Nucleus accumbens (tissue), 56 donors: ENCODE measurements around the gene HRCT1.
"Not testable (repeated sequence)": the region's sequence is repeated elsewhere in the genome, so short reads cannot be mapped to it uniquely, and the experiment has no call there.

Experiments used
- DNase-seq, 56 donors: peaks; one replicate each; lab custom pipeline; 2025; lab: John Stamatoyannopoulos, UW

Gene HRCT1

DNA sequence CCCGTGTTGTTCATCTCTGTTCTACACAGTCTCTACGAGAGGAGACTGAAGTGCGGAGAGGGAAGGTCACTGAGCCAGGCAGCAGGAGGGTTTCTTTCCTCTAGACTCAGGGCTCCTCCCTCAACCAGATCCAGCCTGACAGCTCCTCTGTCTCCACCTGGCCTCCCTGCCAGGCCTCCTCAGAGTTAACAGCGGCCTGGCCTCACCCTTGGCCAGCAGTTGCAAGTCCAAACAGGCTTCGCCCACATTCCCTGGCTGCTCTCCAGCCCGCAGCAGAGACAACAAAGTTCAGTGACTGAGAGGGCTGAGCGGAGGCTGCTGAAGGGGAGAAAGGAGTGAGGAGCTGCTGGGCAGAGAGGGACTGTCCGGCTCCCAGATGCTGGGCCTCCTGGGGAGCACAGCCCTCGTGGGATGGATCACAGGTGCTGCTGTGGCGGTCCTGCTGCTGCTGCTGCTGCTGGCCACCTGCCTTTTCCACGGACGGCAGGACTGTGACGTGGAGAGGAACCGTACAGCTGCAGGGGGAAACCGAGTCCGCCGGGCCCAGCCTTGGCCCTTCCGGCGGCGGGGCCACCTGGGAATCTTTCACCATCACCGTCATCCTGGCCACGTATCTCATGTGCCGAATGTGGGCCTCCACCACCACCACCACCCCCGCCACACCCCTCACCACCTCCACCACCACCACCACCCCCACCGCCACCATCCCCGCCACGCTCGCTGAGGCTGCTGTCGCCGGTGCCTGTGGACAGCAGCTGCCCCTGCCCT is at the start of gene HRCT1:
TSS of gene HRCT1 (plus strand) at position 291 of the 768 bp plus-strand sequence. CDS start at position 377, 86 bp downstream.
- peak in 5 of 56 donors; percentile 21 to 53 (median 38) for DNase-seq

DNA sequence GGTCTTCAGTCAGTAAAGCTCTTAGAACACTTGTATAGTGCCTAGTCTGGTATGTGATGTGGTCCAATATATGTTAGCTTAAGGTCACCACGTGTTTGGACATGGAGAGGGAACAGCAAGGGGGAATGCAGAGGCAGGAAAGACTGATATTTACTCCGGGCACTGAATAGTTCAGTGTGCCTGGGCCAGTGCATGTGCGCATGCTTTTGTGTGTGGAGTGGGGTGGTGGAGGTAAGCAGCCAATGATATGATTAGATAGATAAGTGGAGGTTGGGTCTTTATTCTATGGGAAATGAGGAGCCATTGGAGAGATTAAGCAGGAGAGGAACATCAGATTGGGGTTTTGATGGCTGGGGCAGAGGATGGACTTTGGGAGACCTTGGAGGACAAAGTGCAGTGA is 49.8 kb upstream of the HRCT1 start:
- no peak for DNase-seq

DNA sequence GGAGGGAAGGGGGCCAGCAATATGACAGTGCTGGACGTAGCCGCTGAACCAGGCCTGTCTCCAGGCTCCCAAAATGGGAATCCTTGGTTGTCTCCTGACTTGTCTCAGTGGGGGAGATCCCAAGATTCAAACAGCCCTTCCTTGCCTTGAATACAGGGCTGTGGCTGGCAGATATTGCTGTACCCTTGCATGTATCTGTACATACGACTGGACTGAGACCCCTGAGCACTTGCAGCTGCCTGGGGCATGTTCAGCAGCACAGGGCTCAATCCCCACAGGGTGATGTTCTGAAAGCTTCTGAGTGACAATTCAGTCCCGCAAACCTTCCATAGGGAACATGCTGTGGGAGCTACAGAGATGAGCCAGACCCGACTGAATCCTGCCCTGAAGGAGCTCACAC is 49.1 kb upstream of the HRCT1 start:
- DNase-seq, result no peak

DNA sequence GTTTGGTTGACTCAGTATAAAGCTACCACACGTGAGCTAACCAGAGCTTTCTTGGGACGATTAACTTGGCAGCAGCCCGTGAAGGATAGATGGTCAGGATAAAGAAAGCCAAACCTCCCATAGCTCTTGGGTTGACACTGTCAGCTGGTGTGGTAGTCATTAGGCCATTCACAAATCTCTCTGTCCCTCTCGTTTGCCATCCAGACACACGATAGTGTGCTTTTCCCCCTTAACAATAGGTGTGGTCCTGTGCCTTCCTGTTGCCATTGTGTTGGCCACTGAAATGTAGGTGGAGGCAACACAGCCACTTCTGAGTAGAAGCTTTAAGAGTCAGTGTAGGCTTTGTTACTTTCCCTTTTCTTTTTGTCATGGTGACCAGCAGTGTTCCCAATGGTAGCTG is 47.5 kb upstream of the HRCT1 start:
- DNase-seq, result no peak

DNA sequence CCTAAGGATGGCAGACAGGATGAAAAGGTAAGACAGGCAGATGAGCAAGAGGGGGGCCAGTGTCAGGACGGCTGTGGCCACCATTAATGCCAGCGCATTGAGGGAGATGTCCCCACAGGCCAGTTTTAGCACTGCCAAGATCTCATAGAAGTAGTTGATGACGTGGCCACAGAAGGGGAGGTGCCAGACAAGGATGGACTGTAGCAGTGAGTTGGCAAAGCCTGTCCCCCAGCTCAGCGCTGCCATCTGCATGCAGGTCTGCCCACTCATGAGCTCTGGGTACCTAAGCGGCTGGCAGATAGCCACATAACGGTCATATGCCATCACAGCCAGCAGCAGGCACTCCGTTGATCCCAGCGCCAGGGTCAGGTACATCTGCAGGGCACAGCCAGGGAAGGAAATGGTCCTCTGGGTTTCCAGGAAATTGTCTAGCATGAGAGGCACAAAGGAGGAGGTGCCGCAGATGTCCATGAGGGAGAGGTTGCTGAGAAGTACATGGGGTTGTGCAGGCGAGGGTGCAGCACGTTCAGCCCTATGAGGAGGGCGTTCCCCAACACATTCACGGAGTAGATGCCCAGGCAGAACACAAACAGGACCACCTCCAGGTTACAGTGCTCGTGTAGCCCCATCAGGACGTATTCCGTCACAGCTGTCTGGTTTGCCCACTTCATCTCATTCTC is 46.6 kb upstream of the HRCT1 start:
- no peak for DNase-seq

DNA sequence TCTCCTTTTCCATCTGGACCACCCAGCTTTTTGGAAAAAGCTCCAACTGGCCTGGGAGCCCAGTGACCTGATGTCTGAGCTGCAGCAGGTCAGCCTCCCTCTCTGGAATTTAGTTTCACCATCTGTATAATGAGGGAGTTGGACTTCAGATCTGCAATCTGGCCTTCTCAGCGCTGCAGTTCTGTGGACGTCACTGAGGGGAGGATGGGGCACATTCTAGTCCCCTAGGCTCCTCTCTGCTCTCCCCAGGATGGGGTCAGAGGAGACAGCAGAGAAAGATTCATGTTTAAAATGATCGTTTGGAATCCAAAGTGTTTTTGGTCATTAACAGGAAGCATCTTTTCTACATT is 46.0 kb upstream of the HRCT1 start:
- DNase-seq, result no peak

DNA sequence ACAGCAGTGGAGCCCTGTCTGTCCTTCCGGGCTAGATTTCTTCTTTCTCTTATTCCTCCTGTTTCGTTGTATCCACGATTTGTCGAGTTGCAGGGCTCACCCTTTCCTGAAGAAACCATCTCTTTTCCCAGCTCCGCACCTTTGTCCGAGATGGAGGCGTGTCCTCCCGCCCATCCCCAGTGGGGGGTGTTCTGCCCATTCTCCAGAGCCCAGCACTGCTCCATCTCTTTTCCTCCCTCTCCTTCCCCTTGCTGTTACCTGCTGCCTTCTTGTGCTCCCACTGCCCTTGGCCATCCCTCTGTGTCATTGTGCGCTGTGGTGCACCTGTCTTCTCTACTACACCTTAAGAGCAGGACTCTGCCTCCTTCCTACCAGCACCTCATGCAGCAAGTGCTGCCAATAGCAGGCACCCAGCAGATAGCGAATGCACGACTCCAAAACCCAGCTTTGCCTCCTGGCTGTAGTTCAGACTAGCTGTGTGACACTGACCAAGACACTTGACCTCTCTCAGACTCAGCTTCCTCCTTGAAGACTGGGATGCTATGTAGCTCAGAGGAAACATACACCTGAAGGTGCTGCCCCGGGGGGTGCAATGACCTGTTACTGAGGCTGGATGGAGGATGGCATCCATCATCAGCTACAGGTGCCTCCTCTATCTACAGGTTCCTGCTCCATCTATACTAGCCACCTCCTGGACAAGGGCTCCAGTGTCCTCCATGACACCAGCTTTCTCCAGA is 44.7 kb upstream of the HRCT1 start:
- no peak for DNase-seq

DNA sequence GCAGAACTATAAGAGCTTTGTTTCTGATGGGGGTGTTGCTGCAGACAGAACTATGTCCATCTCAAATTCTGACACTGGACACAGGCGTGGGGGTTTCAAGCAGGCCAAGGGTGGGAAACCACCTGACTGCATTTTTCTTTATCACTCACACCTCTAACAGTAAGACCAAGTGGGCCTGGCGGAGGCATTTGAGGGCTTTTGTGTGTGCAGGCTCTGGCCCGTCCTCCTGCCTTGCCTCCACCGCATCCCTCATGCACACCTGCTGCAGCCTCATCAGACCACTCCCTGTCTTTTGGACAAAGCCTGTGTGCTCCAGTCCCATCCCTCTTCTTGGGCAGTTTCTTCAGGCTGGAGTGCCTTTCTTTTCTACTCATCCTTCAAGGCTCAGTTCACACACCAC is 43.7 kb upstream of the HRCT1 start:
- no peak for DNase-seq

DNA sequence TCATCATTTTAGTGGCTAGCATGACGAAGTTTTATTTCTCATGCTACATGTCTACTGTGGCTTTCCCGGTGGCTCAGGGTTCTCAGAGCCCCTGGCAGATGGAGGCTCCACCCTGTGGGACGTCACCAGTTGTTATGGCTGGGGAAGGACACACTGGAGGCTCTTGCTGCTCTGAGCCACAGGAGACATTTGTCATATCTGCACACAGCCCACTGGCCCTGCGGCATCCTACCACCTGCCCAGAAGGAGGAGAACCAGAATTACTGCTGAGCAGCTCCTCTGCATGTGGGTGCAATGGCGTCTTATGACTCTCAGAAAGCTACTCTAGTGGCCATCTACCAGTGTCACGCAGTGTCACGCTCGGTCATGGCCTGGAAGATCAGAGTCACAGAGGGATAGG is 42.4 kb upstream of the HRCT1 start:
- DNase-seq, result no peak

DNA sequence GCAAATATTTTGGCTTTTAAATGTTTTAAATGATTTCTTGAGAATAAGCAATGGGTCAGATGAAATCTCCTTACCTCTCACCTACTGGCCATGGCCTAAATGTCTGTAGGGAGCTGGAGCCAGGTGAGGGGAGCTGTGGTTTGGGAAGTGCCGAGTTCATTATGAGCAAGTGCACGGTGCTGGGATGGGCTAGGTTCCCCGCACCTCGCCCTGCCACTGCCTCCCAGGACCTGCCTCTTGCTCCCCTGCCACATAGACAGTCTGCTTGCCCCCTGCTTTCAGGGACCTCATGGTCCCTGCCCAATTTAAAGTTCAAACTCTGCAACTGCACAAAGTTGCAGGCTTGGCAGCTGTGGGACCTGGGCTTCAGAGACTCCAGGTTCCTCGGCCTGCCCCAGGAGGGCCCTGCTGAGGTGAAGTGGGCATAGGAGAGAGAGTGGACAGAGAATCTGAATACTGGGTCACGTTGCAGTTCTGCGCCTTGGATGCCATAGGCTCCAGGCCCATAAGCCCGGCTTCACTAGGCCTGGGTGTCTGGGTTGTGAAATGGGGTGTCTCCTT is 41.2 kb upstream of the HRCT1 start:
- DNase-seq, result no peak

DNA sequence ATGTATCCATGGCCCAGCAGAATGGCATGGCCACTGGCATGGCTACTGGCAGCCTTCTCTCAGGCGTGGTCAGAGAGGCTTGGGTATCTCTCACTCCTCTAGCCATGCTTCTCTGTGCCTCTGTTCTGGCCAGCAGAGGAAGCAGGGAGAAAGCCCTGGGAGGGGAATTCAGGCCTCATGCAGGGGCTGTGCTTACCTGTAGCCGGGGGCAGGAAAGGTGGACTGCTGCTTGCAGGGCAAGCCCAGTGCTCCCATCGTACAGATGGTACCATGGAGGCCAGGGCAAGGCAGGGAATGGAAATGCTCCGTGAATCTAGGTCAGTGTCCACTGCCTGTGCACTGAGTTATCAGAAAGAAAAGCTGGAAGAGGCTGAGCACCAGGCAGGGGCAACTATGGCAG is 38.5 kb upstream of the HRCT1 start:
- no peak for DNase-seq

DNA sequence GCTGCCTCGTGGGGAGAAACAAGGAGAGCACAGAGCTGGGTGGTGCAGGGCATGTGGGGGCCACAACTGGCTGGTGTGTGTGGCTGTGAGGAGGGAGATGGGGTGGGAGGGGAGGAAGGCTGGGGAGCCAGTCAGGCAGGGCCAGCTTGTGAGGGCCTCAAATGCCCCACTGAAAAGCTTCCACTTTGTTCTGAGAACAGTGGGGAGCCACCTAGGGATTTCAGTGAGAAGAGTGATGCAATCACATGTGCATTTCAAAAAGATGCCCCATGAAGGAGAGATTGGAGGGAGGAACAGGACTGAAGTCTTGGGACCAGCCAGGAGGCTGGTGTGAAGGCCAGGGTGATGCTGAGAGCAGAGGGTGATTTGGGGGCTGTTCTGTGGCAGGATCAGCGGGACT is 37.1 kb upstream of the HRCT1 start:
- DNase-seq, result no peak

DNA sequence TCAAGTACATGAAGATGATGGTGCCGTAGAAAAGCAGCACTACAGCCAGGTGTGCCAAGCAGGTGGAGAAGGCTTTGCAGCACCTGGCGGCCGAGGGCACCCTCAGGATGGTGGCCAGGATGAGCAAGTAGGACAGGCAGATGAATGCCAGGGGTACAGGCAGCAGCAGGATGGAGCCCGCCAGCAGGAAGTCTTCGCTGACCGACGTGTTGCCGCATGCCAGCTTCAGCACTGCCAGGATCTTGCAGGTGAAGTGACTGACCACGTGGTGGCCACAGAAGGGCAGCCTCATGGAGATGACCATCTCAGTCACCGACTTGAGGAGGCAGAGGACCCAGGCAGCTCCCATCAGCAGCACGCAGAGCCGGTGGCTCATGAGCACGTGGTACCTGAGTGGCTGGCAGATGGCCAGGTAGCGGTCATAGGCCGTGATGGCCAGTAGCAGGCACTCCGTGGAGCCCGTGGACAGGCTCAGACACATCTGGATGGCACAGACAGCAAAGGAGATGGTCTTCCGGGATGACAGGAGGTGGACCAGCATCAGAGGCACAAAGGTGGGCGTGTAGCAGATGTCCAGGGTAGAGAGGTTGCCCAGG is 36.3 kb upstream of the HRCT1 start:
- no peak for DNase-seq

DNA sequence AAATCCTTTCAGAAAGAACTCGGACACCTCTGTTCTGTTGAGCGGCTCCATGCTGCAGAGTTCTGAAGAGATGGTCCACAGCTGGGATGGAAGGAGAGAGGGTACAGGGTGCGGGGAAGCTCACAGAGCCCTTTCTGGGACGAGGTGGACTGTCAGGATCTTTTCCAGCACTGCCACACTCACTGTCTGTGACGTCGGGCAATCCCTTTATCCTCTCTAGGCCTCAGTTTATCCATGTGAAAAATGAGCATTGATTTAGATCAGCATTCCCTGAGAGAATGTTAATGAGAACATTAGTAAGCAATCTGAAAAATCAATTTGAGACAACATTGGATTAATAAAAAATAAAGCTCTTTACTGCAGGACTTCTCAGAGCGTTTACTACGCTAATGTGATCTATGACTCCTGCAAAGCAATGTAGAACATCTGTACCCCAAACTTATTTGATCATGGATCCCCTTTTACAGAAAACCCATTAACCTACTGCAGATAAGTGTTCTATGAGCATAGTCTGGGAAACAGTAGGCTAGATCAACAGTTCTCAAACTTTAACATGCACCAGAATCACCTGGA is 35.6 kb upstream of the HRCT1 start, which contains the start of gene OR13J1:
TSS of gene OR13J1 (minus strand) at position 51 of the 573 bp plus-strand sequence. CDS start at position 51, 0 bp downstream.
- no peak for DNase-seq

DNA sequence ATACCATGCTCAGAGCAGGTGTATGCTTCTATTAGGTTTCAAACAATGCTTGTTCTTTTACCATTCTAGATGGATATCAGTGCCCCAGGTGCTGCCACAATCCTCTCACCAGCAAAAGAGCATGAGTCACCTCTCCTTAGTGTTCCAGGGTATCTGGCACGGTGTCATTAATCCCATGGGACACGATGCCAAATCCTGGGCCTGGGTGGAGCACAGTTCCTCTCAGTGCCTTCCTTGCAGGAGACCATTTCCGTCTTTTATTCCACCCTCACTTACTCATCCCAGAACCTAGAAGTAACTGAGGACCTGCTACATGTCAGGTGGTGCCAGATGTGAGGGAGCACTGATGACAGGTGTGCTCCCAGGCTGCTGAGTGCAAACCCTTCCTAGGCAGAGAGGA is 34.5 kb upstream of the HRCT1 start:
- DNase-seq, result no peak

DNA sequence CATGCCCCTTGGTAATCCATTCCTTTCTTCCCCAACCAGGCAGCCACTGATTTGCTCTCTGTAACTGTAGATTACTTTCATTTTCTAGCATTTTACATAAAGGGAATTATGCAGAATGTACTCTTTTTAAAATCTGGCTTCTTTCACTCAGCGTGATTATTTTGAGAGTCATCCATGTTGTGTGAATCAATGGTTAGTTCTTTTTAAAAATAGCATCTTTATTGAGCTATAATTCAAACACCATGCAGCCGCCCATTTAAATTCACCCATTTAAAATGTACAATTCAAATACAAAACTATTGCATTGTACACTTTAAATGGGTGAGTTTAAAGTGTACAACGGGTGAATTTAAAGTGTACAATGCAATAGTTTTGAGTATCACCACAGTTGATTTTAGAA is 33.5 kb upstream of the HRCT1 start:
- no peak for DNase-seq

DNA sequence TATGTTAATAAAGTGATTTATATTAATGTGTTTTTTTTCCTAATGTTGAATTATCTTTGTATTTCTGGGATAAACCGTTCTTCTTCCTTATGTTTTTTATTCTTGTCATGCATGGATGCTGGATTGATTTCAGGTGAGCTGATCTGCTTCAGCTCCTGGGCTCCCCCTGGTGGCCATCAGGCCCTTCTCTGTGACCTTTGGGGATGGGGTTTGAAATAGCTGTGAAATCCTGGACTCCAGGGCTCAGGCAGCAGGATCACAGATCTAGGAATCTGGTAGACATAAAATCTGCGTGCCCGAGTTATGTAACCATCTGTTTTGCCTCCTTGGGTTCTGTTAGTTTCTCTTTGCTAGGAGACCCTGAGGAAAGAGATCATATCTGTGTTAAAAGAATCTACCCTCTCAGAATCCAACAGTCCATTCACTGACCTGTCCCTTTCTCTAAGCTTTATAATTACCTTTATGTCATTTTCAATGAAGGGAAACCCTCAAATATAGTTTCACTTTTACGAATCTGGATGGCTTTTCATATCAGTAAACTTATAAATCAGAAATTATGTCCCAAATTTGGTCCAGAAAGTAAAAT is 23.6 kb upstream of the HRCT1 start:
- peak in 52 of 56 donors; percentile 8 to 90 (median 59) for DNase-seq

DNA sequence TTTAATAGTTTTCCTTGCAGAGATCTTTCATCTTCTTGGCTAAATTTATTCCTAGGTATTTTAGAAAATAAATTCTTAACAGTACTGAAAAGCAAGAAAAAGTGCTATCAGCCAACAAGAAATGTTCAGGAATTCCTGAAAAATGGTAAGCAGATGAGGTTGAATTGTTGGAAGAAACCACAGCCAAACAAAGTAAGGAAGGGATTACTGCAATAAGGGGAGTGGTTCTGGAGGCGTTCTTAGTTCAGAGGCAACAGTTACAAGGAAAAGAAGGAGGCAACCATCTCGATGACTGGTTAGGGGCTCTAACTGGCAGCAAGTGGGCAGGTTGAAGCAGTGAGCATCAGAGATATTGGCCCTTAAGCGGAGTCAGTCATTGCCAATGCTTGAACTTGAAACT is 23.0 kb upstream of the HRCT1 start:
- DNase-seq, result no peak

DNA sequence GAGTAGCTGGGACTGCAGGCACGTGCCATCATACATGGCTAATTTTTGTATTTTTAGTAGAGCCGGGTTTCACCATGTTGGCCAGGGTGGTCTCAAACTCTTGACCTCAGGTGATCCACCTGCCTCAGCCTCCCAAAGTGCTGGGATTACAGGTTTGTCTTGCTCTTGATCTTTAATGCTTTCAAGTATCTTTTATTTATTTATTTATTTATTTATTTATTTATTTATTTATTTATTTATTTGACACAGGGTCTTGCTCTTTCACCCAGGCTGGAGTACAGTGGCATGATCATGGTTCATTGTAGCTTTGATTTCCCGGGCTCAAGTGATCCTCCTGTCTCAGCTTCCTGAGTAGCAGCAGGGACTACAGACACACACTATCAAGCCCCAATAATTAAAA is 21.1 kb upstream of the HRCT1 start:
- DNase-seq, result not testable (repeated sequence)

DNA sequence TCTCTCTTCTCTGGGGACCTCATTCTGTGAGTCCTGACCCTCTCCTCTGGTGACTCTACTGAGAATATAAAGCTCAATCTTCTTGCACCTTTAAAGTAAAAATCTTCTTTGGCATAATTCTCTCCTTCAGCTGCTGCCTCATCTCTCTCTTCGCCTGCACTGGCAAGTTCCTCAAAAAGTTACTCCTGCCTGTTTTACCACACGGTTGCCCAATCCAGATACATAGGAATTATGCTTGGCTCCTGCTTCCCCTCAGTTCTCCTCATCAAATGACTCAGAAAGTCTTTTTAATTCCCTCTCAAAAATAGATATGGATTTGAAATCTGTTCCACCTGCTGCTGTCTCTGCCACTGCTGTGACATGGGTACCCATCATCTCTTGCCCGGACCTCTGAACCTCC is 14.4 kb upstream of the HRCT1 start:
- DNase-seq, result no peak
